NCI-H128 (cell line): Measurements from ENCODE around the gene SLC25A25.

Experiments used
- DNase-seq: peaks from one replicate; lab custom pipeline; 2025; ENCODE audit not compliant: unreplicated experiment; lab: John Stamatoyannopoulos, UW

SLC25A25 gene

DNA sequence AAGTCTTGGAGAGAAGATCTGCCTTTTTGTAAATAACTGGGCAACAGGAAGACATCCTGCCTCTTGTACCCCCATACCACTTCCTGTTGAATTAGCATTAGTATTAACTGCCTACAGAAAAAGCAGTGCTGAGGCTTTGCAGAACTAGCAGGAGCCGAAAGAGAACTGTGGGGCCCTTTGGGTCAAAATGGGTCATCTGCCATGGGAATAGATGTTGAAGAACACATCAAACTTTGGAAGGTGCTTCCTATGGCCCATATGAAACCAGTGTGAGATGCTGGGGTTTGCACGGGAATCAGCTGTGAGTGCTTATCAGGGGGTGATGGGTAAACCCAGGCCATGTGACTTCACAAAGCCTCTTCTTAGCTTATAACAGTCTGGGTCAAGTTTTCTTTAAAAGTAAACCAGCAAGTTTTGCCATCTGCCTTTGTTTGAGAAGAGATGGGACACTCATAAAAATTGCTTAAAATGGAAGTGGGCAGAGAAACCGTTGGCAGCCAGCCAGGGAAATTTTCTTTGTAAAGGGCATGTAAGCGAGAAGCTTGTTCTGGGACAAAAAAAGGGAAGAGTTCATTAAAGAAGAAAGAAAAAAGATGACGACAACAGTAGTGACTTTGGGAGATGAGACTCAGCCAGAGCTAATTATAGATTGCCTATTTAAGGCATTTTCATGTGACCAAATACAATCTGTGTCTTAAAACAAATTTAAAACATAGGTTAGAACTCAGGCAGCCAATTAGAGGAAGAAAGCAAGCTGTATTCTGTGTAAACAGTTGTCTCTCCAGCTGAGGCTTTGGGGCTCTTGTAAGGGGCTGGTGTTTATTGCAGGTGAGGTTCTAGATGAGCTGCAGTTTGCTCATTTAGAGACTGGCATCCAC, 4.4 kb downstream of the SLC25A25 start:
- no peak for DNase-seq

DNA sequence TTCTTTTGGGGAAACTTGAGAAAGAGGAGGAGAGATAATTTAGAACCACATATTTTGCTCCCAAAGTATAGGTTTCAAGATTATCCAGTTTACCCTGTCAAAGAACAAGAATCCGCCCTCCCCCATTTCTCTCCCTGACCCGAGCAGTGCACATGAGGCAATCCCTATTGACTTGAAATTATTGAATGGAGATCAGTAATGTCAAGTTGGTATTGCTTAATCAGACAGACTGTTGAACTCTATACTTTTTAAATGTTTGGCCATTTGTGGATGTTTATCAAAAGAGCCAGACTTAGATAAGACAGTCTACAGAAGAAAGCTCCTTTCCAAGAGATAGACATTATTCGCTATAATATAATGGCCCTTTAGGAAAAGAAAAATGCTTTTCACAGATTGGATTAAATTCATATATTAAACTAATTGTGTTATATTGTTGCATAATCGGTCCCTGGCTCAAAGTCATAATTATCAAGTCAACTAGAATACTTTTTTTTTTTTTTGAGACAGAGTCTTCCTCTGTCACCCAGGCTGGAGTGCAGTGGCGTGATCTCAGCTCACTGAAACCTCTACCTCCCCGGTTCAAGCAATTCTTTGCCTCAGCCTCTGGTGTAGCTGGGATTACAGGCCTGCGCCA, 5.3 kb downstream of the SLC25A25 start:
- no peak for DNase-seq

DNA sequence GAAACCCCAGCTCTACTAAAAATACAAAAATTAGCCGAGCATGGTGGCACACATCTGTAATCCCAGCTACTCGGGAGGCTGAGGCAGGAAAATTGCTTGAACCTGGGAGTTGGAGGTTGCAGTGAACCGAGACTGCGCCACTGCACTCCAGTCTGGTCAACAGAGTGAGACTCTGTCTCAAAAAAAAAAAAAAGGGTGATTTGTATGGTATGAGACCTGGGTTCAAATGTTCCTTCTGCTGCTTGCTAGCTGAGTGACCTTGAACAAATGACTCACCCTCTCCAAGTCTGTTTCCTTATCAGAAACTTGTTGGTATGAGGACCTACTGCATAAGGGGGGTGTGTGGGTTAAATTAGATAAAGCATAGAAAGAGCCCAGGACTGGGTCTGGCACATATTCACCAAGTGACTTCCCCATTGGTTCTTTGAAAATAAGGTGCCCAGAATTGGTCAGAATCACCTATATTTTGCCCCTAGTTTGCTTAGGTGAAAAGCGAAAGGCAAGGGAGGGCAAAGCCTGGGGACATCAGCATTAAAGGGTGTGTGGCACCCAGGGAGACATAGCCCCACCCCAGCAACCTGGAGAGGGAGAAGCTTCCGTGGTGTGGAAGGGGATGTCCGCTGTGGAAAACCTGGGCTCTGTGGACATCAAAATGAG, 9.9 kb downstream of the SLC25A25 start:
- no peak for DNase-seq

DNA sequence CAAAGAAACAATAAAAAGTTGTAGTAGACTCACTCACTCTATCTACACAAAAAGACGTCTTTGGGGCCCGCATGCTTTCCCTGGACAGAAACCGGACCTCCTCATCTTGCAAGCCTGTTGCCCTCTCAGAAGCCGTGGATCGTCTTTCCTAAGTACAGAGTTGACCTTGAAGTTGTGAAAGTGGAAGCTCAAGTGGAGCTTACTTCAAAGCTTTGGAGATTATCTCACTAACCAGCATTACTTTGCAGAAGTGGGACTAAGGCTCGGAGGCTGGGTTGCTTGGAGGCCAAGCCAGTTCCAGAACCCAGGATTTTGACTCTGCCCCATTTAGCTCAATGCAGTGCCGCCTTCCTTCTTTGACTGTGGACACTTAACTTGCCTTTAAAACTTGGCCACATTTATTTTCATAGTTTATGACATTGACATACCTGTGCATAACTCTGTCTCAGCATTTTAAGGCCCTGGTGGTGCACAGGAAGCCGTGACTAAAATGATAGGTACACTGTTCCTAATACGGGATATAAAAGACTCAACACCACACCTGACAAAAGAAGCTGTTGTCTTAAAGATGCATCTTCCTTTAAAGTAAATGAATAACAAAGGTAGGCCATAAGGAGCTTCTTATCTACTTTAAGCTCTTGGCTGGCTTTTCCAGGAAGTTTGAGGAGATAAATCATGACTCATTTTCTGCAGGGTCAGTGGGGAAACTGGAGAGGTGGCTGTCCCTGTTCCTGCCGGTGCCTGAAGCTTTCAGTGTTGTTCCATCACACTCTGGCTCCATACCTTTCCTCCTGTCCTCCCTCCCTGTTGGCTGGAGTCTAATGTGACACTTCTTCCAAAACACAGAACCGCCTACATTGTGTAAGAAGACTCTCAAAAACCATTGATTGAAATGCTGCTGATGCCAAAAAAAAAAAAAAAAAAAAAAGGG, 10.7 kb downstream of the SLC25A25 start:
- DNase-seq: no peak

DNA sequence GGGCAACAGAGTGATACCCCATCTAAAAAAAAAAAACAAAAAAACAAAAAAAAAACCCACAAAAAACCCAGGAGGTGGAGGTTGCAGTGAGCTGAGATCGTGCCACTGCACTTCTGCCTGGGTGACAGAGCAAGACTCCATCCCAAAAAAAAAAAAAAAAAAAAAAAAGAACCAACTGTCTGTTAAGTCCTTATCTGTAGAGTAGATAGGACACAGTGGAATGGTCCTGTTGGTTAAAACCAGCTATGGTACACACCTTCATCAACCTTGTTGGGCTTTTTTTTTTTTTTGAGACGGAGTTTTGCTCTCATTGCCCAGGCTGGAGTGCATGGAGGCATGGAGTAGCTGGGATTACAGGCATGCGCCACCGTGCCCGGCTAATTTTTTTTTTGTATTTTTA, 12.2 kb downstream of the SLC25A25 start:
- DNase-seq: no peak

DNA sequence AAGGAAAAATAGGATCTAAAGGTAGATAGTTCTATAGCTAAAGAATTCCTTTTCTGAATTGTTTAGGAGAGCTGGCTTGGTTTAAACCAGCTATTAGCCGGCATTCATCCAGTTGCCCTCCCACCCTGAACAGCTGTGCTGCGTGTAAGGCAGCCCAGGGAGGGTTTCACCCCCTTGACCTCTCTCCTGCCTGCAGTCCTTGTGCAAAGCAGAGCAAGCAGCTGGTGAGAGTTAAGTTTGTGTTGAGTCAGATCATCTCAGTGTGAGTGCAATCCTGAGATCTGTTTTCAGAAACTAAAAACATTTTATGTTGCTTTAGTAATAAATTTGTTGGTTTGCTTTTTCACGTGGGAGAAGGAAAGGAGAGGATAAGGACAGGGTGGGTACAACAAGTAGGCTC, 13.0 kb downstream of the SLC25A25 start:
- no peak for DNase-seq

DNA sequence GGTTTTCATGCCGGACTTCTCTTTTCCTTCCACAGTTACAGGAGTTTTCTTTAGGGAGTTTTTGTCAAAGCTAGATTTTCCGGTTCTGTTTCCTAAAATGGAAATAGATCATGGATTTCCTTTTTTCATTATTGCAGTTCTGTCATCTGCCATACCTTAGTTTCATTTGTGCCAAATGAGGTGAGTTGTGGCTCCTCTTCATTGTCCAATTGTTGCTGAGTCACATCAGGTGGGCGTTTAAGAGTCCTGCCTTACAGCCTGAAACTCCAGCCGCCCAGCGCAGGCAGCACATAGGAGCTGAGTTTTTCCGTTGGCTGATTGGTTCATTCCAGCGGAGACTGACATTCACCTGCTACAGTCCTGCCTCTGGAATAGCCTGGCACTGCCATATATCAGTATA, 14.1 kb downstream of the SLC25A25 start:
- no peak for DNase-seq

DNA sequence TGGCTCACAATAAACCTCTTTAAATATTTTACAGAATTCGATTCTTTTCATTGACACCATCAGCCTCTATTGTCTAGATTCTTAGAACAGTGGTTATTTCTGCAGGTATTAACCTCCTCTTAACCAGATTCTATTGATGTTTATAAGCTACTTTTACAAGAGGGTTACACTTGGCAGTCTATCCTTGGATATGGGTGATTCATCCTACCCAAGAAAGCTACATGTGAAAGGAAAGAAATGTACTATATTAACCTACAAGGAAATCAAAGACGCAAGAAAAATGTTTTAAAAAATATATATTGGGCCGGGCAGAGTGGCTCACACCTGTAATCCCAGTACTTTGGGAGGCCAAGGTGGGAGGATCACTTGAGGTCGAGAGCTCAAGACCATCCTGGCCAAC, 16.7 kb downstream of the SLC25A25 start:
- DNase-seq: no peak

DNA sequence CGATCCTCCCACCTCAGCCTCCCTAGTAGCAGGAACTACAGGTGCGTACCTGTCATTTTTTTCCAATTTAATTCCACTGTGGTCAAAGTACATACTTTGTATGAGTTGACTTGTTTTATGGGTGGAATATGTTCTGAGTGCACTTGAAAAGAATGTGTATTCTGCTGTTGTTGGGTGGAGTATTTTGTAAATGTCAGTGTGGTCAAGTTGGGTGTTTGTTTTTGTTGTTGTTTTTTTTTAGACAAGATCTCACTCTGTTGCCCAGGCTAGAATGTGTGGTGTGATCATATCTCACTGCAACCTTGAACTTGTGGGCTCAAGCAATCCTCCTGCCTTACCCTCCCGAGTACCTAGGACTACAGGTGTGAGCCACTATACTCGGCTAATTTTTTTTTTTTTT, 17.9 kb downstream of the SLC25A25 start:
- no peak for DNase-seq

DNA sequence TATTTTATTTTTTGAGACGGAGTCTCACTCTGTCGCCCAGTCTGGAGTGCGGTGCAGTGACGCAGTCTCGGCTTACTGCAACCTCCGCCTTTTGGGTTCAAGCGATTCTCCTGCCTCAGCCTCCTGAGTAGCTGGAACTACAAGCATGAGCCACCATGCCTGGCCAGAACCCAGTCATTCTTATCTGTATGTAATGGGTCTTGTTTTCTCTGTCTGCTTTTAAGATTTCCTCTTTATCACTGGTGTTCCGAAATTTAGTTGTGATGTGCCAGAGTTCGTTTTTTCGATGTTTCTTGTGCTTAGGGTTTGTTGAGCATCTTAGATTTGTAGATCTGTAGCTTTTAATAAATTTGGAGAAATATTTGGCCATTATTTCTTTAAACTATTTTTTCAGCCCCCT, 19.2 kb downstream of the SLC25A25 start:
- DNase-seq: no peak

DNA sequence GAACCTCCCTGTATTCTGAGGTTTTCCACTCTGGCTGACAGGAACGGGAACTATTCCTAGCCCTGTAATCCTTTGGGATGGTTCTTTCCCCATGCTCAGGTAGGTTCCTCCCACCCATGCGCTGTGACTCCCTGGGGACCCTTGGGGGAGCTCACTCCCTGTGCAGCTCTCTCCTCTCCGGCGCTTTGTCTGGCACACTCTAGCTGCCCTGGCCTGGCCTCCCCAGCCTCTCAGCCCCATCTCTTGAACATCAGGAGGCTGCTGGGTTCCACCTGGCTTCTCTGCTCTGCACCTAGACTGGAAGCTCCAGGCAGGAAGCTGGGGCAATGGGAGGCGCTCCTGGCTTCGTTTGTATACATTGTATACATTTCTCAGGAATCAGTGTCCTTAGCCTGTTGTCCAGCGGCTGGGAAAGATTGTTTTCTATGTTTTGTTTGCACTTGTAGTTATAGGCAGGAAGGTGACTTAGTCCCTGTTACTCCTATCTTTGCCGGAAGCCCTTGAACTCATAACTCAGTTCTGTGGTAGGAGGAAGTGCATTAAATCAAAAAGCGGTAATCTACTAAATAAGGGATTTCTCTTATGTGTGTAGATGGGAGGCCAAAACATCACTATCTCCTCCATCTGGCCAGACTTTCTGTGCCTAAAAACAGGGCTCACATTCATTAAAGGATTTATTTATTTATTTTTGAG, 20.4 kb downstream of the SLC25A25 start:
- DNase-seq: no peak

DNA sequence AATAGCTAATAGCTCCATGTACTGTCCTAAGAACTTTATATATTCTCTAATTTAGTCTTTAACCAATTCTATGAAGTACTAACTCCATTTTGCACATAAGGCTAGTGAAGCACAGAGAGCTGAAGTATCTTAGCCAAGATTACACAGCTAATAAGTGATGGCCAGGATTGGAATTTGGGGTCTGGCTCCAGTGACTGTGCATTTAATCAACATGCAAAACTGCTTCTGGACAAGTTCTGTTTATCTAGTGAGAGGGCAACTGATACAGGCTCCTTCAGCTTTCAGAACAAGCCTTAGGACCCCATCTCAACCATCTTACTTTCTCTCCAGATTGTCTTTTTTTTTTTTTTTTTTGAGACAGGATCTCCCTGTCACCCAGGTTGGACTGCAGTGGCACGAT, 21.3 kb downstream of the SLC25A25 start:
- DNase-seq: no peak

DNA sequence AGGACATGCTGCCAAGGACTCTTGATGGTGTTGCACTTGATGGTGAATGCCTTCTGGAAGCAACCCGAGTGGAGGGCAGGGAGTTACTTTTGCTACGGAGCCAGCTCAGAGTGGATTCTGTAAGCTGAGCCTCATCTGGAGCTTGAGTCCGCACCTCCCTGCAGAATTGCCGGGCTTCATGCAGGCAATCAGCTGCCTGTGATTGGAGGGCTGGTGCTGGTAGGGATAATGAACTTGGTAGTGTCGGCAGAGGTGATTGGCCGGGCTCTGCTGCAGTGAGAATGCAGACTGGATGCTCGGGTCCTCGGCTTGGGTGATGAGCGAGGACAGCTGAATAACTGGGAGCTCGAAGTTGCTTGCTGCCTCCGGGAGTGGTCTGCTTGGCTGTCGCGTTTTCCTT, 23.1 kb downstream of the SLC25A25 start:
- DNase-seq: peak; percentile 68

DNA sequence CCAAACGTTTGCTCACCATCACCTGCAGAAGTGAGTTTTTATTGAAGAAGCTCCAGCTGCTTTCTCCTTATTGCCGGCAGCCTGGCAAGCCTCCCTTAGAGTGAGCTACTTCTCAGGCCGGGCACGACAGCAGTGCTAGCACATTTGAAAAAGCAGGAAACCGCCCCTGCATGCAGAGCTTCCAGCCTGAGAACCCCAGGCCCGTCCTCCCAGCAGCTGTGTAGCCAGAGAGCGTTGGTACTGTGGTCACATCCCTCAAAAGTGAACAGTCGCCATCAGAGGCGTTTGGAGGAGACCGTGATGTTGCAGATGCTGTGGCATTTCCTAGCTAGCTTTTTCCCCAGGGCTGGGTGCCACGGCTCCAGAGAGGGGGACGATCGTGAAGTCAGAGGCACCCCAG, 23.5 kb downstream of the SLC25A25 start:
- no peak for DNase-seq

DNA sequence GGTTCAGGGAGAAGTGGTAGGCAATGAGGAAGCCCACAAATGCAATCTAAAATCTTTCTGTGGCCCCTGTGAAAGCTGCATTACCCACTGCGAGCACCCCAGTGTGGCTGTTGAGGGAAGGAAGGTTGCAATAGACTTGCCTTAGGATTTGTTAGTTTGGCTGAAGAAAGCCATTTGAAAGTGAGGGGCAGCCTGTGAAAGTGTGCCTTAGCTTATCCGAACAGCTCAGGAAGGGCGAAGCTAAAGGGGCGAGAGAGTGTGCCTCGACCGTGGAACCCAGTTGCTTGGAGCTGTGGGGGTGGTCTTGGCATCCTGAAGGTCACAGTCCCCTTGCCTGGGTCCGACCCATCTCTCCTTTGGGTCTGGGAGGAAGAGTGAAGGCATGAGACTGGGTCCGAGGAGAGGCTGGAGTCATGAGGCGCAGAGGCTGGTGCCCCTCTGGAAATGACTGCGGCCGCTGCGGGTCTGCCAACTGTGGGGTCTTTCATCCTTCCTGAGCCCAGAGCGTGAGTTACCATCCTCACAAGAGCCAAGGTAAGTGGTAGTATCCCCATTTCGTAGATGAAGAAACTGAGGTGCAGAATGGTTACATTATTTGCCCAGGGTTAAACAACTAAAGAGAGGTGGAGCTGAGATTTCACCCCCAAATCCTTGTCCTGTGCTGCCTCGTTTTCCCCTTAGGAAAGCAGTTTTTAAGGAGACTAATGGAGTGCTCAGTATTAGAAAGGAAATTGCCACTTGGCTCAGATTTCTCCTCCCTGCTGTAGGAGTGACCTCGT, 24.4 kb downstream of the SLC25A25 start:
- no peak for DNase-seq

DNA sequence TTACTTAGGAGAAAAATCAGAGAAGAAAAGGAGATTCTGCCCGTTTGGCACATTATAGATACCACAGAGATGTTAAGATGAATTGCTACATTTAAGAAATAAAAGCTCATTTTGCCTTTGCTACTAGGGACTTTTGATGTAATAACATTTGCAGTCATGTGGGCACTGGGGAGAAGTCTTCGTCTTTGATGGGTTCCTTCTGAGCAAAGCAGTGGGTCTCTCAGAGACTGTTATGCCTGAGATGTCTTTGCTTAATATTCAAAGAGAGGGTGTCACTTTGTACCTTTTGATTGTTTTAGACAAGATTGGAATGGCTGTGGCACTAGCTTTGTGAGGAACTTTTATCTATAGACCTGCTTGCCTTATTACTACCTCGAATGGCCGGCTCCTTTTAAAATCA, 25.0 kb downstream of the SLC25A25 start:
- no peak for DNase-seq

DNA sequence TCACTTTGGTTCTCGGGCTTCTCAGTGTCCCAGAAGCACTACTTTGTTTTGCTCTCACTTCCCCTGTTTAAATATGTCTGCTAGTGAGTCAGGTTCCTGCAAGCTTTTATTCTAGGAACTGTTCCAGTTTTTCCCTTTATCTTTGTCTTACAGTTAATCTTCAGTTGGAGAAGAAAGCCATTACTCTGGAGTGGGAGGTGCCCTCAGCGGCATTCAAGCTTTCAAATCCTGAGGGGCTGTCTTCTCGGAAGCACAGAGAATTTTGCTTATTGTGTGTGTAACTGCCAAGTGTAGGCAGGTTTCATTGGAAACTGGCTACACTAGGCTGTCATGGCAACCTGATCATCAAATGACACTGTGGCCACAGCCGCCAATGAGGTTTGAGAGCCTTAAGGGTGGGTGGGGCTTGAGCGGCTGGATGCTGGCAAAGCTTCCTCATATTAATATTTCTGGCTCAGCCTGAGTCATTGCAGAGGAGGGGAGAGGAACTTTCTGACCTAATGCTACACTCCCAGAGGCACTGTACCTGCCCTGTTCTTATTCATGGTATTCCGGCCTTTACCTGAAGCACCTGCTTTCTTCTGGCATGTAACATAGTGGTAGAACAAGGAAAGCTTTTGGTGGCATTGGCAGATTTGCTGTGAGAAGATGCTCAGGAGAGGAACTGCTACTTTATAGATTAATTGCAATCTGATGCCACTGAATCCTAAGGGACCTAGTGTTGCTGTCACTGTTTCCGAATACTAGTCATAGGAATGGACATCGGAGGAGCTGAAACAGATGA, 26.3 kb downstream of the SLC25A25 start:
- peak; percentile 75 for DNase-seq

DNA sequence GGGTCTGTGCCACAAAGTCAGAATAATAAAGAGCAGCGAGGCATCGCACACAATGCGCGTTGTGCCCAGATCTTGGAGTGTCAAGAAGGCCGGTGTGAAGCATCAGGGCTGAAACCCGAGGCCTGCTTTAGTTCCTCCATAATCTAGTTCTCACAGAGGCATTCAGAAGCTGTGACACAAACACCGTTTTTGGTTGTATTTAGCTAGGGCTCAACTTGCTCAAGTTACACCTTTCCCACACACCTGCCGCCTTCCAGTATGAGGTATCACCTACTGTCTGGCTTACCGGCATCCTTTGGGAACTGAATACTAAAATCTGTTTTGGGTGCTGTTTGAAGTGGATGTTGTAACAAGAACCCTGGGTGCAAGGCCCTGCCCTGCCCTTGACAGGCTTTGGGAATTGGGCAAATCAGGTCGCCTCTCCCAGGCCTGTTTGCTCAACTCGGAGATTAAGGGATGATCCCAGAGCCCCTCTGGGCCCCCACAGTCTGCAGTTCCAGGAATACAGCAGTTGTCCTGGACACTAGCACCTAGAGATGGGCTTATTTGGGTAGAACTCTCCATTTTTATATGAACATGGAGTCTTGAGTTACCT, 27.0 kb downstream of the SLC25A25 start:
- no peak for DNase-seq
